GM12878 (cell line): ENCODE results near the gene EXOC4. TPM values are rescaled to one million over a fixed set of nuclear protein-coding genes. Genes with fewer than 3 reads are reported as not detected.

Source experiments
- ATAC-seq: fragments of 200-7000 bp; cut with Tn5 transposase; 3 replicates; pipeline ENCODE4 v1.9.1; 2020; ENCODE audit warnings: mild to moderate bottlenecking, moderate library complexity
- BruUV-seq: library from RNA; stranded (reverse); fragments of 400-500 nt; replicated peaks from 2 replicates; lab custom pipeline; 2021; lab: Mats Ljungman, UMichigan
- CTCF ChIA-PET: fragments of 300-600 bp; sonication (Branson Sonifier 250); formaldehyde crosslinking; extraction: SDS; loops from one replicate; lab custom pipeline; 2021; ENCODE audit warnings: inconsistent platforms; lab: Yijun Ruan, JAX
- POLR2A ChIA-PET: fragments of 350-600 bp; formaldehyde crosslinking; extraction: SDS; loops from one replicate; lab custom pipeline; 2021; ENCODE audit warnings: inconsistent platforms; lab: Charles Lee
- RAD21 ChIA-PET: fragments of 300-600 bp; sonication (Branson Sonifier 250); formaldehyde crosslinking; loops from one replicate; lab custom pipeline; 2023; ENCODE audit warnings: antibody characterized with exemption; ENCODE audit not compliant: unreplicated experiment; lab: Charles Lee
- SMC1A ChIA-PET: fragments of 300-600 bp; sonication (Branson Sonifier 250); formaldehyde crosslinking; loops from one replicate; lab custom pipeline; 2023; ENCODE audit not compliant: unreplicated experiment, uncharacterized antibody; lab: Charles Lee
- DNase-seq: peaks from one replicate; pipeline ENCODE4 v3.0.0-alpha.2; 2011; ENCODE audit warnings: low read depth, low spot score
- FAIRE-seq: peaks from 3 replicates; lab custom pipeline; 2011; peaks lifted over from hg19 to GRCh38; lab: Jason Lieb, UNC
- H2AFZ ChIP-seq: 2 replicates; pipeline ENCODE4 v1.6.0; 2011; ENCODE audit warnings: low read depth, low read length, control low read depth; ENCODE audit not compliant: control insufficient read depth
- H3K27ac ChIP-seq: 2 replicates; pipeline ENCODE4 v1.5.1; 2011; ENCODE audit warnings: control low read depth; ENCODE audit not compliant: control insufficient read depth, insufficient read depth
- H3K27me3 ChIP-seq, 2 experiments: replicated peaks in 1 of 2; 2 replicates each; pipeline versions ENCODE4 v1.6.0 to v1.6.1; 2011; ENCODE audit warnings: low read length in 1 of 2; ENCODE audit not compliant: control insufficient read depth in 2 of 2, insufficient read depth in 2 of 2
- H3K36me3 ChIP-seq, 2 experiments: 2 replicates each; pipeline ENCODE4 v1.5.1; 2011; ENCODE audit warnings: low read length in 1 of 2; ENCODE audit not compliant: control insufficient read depth in 2 of 2, insufficient read depth in 2 of 2
- H3K4me1 ChIP-seq: 2 replicates; pipeline ENCODE4 v1.6.1; 2011; ENCODE audit warnings: mild to moderate bottlenecking, low read length, moderate library complexity, mixed read lengths; ENCODE audit not compliant: control insufficient read depth, insufficient read depth
- H3K4me2 ChIP-seq: 2 replicates; pipeline ENCODE4 v1.6.0; 2011; ENCODE audit warnings: control low read depth; ENCODE audit not compliant: control insufficient read depth, insufficient read depth
- H3K4me3 ChIP-seq: fragments of 200-600 bp; sonication (generic); 2 replicates; pipeline ENCODE4 v1.5.1; 2016
- H3K79me2 ChIP-seq: 2 replicates; pipeline ENCODE4 v1.6.0; 2011; ENCODE audit warnings: low read length; ENCODE audit not compliant: control insufficient read depth, insufficient read depth
- H3K9ac ChIP-seq: 2 replicates; pipeline ENCODE4 v1.8.0; 2011; ENCODE audit warnings: low read length, control low read depth, mixed read lengths; ENCODE audit not compliant: control insufficient read depth, insufficient read depth
- H3K9me3 ChIP-seq: replicated peaks from 3 replicates; pipeline ENCODE4 v1.5.1; 2011; ENCODE audit warnings: mild to moderate bottlenecking, low read length; ENCODE audit not compliant: control insufficient read depth, insufficient read depth
- H4K20me1 ChIP-seq: 2 replicates; pipeline ENCODE4 v1.6.0; 2011; ENCODE audit not compliant: control insufficient read depth, insufficient read depth
- CHD4 ChIP-seq: fragments of 200-600 bp; sonication (generic); IDR thresholded peaks from 2 replicates; pipeline ENCODE4 v1.6.1; 2016; ENCODE audit warnings: mild to moderate bottlenecking
- DPF2 ChIP-seq: fragments of 450-650 bp; IDR thresholded peaks from 2 replicates; pipeline ENCODE4 v1.6.1; 2017; ENCODE audit warnings: mild to moderate bottlenecking
- EED ChIP-seq: sonication (generic); IDR thresholded peaks from 2 replicates; pipeline ENCODE4 v1.6.1; 2016; ENCODE audit warnings: antibody characterized with exemption, low read depth
- FOXM1 ChIP-seq: IDR thresholded peaks from 2 replicates; pipeline ENCODE4 v1.6.1; 2012; ENCODE audit warnings: low read depth, mild to moderate bottlenecking, inconsistent platforms, low read length, moderate library complexity
- MEF2B ChIP-seq: fragments of 450-650 bp; IDR thresholded peaks from 2 replicates; pipeline ENCODE4 v1.6.1; 2018; ENCODE audit warnings: mild to moderate bottlenecking, moderate library complexity; ENCODE audit not compliant: partially characterized antibody, poor library complexity, severe bottlenecking
- MTA3 ChIP-seq: IDR thresholded peaks from 2 replicates; pipeline ENCODE4 v1.6.1; 2012; ENCODE audit warnings: low read length, inconsistent platforms, borderline replicate concordance
- RAD21 ChIP-seq: IDR thresholded peaks from 2 replicates; pipeline ENCODE4 v1.6.1; 2011; ENCODE audit warnings: mild to moderate bottlenecking, low read depth, low read length, moderate library complexity; ENCODE audit not compliant: insufficient read depth
- RBBP5 ChIP-seq: fragments of 200-600 bp; sonication (generic); conservative IDR thresholded peaks from 2 replicates; pipeline ENCODE4 v1.6.1; 2016
- REST ChIP-seq: IDR thresholded peaks from 2 replicates; pipeline ENCODE4 v1.6.1; 2012; ENCODE audit warnings: mild to moderate bottlenecking, low read depth, low read length
- SREBF1 ChIP-seq: IDR thresholded peaks from 2 replicates; pipeline ENCODE4 v1.6.1; 2012; ENCODE audit warnings: mild to moderate bottlenecking, low read length
- TCF3 ChIP-seq: IDR thresholded peaks from 2 replicates; pipeline ENCODE4 v1.6.1; 2012; ENCODE audit warnings: low read depth, mild to moderate bottlenecking, low read length, borderline replicate concordance; ENCODE audit not compliant: insufficient read depth
- YBX1 ChIP-seq: fragments of 450-650 bp; IDR thresholded peaks from 2 replicates; pipeline ENCODE4 v1.6.1; 2016; ENCODE audit warnings: antibody characterized with exemption
- ZBED1 ChIP-seq: IDR thresholded peaks from 2 replicates; pipeline ENCODE4 v1.6.1; 2016; ENCODE audit warnings: borderline replicate concordance
- whole genome bisulfite sequencing: methylation state at CpG from one replicate; pipeline ENCODE4 v1.1.6; 2016; ENCODE audit warnings: low lambda C conversion rate; ENCODE audit not compliant: insufficient replicate concordance, insufficient coverage; ENCODE audit errors: missing lambda C conversion rate; 5-methylcytosine and 5-hydroxymethylcytosine counted together
- in situ Hi-C: fragments of 300-500 bp; cut with MboI; formaldehyde crosslinking; loops from 9 replicates; pipeline ENCODE4 v1.14.3; 2018; ENCODE audit warnings: mixed read lengths
- intact Hi-C: fragments of 100-400 bp; cut with micrococcal nuclease; formaldehyde crosslinking; loops from one replicate; pipeline ENCODE4 v1.14.2; 2022; ENCODE audit not compliant: unreplicated experiment
- polyA plus RNA-seq, 11 experiments: library from polyadenylated mRNA; depleted of rRNA in 4 of 11; unstranded in 6 of 11; stranded (reverse) in 5 of 11; fragments of >200 nt; fragmentation: Nextera tagmentation in 4 of 11; fragmentation: Illumina TruSeq in 1 of 11; extraction: Ambion mirVana in 4 of 11; extraction: Trizol in 1 of 11; gene quantifications; 1 replicate in 1 of 11; 2 replicates in 10 of 11; pipeline versions ENCODE4 v1.2.1 to v1.2.3, GENCODE V29; 2011 to 2016; ENCODE audit warnings: inconsistent platforms in 2 of 11, missing spikeins in 2 of 11, low read depth in 1 of 11
- total RNA-seq, 4 experiments: library from RNA; depleted of rRNA in 3 of 4; stranded (reverse); fragments of >200 nt in 3 of 4; fragmentation: Illumina TruSeq in 1 of 4; extraction: Trizol in 1 of 4; gene quantifications; 2 replicates each; pipeline versions ENCODE4 v1.2.1 to v1.2.3, GENCODE V29; 2013 to 2021
- TF ChIP-seq, protein P1 (sequence below): fragments of 450-650 bp; IDR thresholded peaks from 2 replicates; pipeline ENCODE4 v1.6.1; 2018; ENCODE audit warnings: borderline replicate concordance, mild to moderate bottlenecking; ENCODE audit not compliant: partially characterized antibody
- TF ChIP-seq, protein P2 (sequence below): fragments of 450-650 bp; IDR thresholded peaks from 2 replicates; pipeline ENCODE4 v1.6.1; 2017; ENCODE audit warnings: mild to moderate bottlenecking, moderate library complexity

The EXOC4 gene
- total and polyA plus RNA-seq, 10 of the 15 experiments (the other 5 are each of a cell fraction or from before 2014, with no cell fraction given), result 13.2 to 44.5 (median 29.6) TPM

- intact Hi-C loops, result no loop called here
- Histone ChIP-seq H3K27me3 (no peaks in the 10 kb centered on the region), H3K79me2 (no peaks in the 10 kb centered on the region), H3K9me3 (no peaks in the 10 kb centered on the region), H4K20me1 (no peaks in the 10 kb centered on the region), H3K4me1 (no peaks in the 10 kb centered on the region), H3K27ac (no peak overlapping the region), H3K9ac (no peak overlapping the region), H3K4me3 (no peak overlapping the region), H3K36me3 (no peaks in the 10 kb centered on the region; a peak in 1 of 4 replicates), H2AFZ (no peak overlapping the region), H3K4me2 (no peak overlapping the region)
- ChIA-PET SMC1A (no interaction called here), RAD21 (no interaction called here), POLR2A (no interaction called here), CTCF (interaction anchor here (2.2 kb wide), 1 partner anchor 26 kb away, joined by 5 read pairs; no protein-coding TSS in a partner anchor)
- in situ Hi-C loops, result no loop called here
- 94% methylated on average over 4 of the region's 4 CpGs for WGBS
- ATAC-seq, result no peak
- no TSS peak for BruUV-seq
- FAIRE-seq, result no peak
- no peak for DNase-seq
- no peak for TF ChIP-seq MEF2B
- TF ChIP-seq SREBF1, result no peak
- TF ChIP-seq REST, result no peak
- TF ChIP-seq, protein P1, sequence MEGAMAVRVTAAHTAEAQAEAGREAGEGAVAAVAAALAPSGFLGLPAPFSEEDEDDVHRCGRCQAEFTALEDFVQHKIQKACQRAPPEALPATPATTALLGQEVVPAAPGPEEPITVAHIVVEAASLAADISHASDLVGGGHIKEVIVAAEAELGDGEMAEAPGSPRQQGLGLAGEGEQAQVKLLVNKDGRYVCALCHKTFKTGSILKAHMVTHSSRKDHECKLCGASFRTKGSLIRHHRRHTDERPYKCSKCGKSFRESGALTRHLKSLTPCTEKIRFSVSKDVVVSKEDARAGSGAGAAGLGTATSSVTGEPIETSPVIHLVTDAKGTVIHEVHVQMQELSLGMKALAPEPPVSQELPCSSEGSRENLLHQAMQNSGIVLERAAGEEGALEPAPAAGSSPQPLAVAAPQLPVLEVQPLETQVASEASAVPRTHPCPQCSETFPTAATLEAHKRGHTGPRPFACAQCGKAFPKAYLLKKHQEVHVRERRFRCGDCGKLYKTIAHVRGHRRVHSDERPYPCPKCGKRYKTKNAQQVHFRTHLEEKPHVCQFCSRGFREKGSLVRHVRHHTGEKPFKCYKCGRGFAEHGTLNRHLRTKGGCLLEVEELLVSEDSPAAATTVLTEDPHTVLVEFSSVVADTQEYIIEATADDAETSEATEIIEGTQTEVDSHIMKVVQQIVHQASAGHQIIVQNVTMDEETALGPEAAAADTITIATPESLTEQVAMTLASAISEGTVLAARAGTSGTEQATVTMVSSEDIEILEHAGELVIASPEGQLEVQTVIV, result no peak
- no peak for TF ChIP-seq CHD4
- no peak for TF ChIP-seq RBBP5
- TF ChIP-seq TCF3, result no peak
- TF ChIP-seq RAD21, result no peak
- no peak for TF ChIP-seq DPF2
- TF ChIP-seq, protein P2, sequence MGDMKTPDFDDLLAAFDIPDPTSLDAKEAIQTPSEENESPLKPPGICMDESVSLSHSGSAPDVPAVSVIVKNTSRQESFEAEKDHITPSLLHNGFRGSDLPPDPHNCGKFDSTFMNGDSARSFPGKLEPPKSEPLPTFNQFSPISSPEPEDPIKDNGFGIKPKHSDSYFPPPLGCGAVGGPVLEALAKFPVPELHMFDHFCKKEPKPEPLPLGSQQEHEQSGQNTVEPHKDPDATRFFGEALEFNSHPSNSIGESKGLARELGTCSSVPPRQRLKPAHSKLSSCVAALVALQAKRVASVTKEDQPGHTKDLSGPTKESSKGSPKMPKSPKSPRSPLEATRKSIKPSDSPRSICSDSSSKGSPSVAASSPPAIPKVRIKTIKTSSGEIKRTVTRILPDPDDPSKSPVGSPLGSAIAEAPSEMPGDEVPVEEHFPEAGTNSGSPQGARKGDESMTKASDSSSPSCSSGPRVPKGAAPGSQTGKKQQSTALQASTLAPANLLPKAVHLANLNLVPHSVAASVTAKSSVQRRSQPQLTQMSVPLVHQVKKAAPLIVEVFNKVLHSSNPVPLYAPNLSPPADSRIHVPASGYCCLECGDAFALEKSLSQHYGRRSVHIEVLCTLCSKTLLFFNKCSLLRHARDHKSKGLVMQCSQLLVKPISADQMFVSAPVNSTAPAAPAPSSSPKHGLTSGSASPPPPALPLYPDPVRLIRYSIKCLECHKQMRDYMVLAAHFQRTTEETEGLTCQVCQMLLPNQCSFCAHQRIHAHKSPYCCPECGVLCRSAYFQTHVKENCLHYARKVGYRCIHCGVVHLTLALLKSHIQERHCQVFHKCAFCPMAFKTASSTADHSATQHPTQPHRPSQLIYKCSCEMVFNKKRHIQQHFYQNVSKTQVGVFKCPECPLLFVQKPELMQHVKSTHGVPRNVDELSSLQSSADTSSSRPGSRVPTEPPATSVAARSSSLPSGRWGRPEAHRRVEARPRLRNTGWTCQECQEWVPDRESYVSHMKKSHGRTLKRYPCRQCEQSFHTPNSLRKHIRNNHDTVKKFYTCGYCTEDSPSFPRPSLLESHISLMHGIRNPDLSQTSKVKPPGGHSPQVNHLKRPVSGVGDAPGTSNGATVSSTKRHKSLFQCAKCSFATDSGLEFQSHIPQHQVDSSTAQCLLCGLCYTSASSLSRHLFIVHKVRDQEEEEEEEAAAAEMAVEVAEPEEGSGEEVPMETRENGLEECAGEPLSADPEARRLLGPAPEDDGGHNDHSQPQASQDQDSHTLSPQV, result no peak
- TF ChIP-seq YBX1, result no peak
- TF ChIP-seq ZBED1, result no peak
- no peak for TF ChIP-seq MTA3
- no peak for TF ChIP-seq FOXM1
- no peak for TF ChIP-seq EED
These were observed 576.0 kb downstream of the EXOC4 start for GRCh38 chr7:133828906-133829305.
